Testis (tissue), 2 donors: Measurements from ENCODE around the gene SPCS3.

Source experiments
- CTCF ChIP-seq, 3 experiments: fragments of 450-650 bp in 2 of 3; fragments of 200-600 bp in 1 of 3; sonication (generic) in 1 of 3; IDR thresholded peaks; one replicate each; pipeline ENCODE4 v1.5.1; 2016 to 2019; ENCODE audit warnings: antibody characterized with exemption in 3 of 3, mild to moderate bottlenecking in 2 of 3, moderate library complexity in 1 of 3
- POLR2A ChIP-seq: fragments of 450-650 bp; IDR thresholded peaks from one replicate; pipeline ENCODE4 v1.6.1; 2017; ENCODE audit warnings: antibody characterized with exemption, mild to moderate bottlenecking, moderate library complexity

GRCh38 chr4:176287546-176287945 is 32.2 kb upstream of the SPCS3 start:
- TF ChIP-seq CTCF (IDR thresholded peaks at IDR 0.05) (no peak), POLR2A (no peak)
